Smooth muscle cell of the brain vasculature (primary cell): ENCODE results near the gene SLC24A3.
A peak's percentile ranks its signal among the peaks of the same experiment; 100 is the strongest.

Experiments used
- DNase-seq: peaks from one replicate; pipeline ENCODE4 v3.0.0-alpha.2; 2012; ENCODE audit warnings: low read depth, low spot score

Gene SLC24A3

GRCh38 chr20:19426356-19426755 is 213.9 kb downstream of the SLC24A3 start:
- DNase-seq: no peak

- no peak for DNase-seq
Observed at GRCh38 chr20:19427480-19427879, 215.0 kb downstream of the SLC24A3 start.

DNA sequence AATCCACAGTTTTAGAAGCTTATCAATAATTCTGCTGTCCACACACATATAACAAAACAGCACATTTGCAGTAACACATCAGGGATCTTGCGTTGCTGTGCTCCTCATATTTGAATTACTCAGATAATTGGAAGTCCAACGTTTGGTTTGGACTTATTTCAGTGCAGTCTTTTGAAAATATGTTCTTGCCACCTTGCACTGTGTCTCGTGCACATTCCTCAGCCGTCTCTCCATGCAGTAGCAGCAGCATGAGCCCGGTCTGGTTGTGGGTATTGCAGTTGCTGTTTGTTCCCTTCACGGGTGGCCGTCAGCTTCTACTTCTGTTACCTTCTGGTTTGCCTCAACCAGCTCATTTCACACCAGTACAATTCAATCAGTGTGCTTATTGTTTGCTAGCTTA is 215.5 kb downstream of the SLC24A3 start:
- DNase-seq: no peak

DNA sequence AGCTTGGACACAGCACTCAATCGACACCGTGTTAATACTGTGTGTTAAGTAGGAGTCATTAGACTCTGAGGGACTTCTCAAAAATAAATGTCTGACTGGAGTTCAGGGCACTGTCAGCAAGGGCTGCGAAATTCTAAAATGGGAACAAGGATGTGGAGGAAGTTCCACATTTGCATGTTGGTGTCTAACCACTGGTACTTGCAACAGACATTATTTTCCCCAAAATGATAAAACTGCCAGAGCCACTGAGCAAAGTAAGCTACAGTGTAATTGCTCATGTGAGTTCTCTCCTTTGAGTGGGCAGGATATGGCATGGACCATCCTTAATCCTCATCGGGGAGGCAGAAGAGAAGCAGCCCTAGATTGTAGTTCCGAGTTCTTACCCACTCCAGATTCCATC is 215.9 kb downstream of the SLC24A3 start:
- no peak for DNase-seq

GRCh38 chr20:19429538-19429937 is 217.1 kb downstream of the SLC24A3 start:
- DNase-seq: no peak

- DNase-seq: no peak
Observed at GRCh38 chr20:19430641-19431315, 218.3 kb downstream of the SLC24A3 start.

DNA sequence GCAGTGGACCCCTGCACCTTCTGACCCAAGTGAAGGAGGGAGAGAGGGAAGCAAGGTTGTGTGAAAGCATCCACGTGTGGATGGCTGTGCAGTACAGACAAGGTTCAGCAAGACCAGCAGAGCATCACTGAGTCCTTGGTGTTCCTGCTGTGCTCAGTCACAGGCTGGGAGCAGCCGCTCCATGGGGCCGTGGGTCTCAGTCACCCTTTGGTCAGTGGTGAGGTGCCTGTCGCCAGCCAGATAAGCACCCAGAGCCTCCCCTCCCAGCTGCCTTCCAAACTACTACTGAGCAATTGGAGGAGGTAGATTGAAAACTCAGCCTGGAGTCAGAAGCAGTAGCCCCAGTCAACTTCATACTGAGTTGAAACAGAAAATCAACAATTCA is 218.9 kb downstream of the SLC24A3 start:
- DNase-seq: no peak

GRCh38 chr20:19431906-19432305 is 219.5 kb downstream of the SLC24A3 start:
- DNase-seq: no peak

GRCh38 chr20:19433371-19434350 is 221.2 kb downstream of the SLC24A3 start:
- no peak for DNase-seq

DNA sequence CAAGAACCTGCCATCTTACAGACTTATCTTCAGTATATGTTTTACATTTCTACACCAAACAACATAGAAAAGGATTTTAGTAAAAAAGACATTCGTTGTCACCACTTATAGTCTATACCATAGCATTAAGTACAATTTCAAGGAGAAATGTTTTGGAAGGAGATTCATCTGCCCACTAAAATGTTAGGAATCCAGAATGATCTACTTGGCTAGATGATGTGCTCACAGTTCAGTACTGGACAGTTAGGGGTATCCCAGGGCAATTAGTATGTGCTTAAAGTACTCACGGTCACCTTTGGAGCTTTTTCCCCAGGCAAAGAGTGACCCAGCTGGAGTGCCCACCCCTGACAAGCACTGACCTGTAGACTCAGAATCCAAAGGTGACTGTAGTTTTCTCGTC is 222.9 kb downstream of the SLC24A3 start:
- no peak for DNase-seq

DNA sequence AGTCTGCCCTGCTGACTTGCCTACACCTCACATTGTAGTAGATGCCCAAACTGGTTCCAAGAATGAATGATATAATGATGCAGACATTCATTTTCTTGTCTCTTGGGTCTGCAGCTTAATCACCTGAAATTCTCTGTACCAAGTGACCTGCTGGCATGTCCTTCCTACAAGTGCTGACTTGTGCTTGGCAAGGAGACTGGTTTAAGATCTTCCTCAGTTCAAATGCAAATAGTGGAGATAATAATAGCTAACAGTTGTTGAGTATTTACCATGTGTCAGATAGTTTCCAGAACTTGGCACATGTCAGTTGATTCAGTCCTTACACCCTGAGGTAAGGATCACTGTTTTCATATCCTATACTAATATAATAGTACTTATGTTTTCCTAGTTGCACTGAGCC is 223.4 kb downstream of the SLC24A3 start:
- DNase-seq: no peak

DNA sequence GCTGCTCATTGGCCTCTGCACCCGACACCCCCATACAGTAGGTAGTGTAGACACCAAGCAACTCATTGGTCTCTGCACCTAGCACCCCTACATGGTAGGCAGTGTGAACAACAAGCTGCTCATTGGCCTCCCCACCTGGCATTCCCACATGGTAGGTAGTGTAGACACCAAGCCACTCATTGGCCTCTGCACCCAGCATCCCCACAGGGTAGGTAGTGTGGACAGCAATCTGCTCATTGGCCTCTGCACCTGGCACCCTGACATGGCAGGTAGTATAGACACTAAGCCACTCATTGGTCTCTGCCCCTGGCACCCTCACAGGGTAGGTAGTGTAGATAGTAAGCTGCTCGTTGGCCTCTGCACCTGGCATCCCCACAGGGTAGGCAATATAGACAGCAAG is 226.0 kb downstream of the SLC24A3 start:
- DNase-seq: no peak

GRCh38 chr20:19440660-19441527 is 228.5 kb downstream of the SLC24A3 start:
- DNase-seq: no peak

GRCh38 chr20:19446246-19446645 is 233.8 kb downstream of the SLC24A3 start:
- no peak for DNase-seq

DNA sequence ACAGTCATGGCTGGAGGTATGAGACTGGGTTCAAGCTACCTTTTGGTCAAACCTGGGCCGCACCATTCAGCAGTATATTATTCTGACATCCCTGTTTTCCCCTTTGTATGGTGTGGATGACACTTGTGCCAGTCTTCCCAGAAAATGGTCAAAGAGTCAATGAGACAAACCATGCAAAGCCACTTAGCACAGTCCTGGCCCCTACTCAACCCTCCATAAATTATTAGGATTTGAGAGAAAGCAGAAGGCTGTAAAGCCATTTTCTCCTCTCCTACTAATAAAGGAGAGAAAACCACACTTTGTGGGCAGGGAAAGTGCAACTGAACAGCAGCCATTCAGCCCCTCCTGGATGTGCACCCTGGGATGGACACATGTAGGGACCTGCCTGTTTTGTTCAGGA is 236.2 kb downstream of the SLC24A3 start:
- DNase-seq: no peak

- DNase-seq: peak; percentile 17
Observed at GRCh38 chr20:19449051-19449450, 236.6 kb downstream of the SLC24A3 start.

DNA sequence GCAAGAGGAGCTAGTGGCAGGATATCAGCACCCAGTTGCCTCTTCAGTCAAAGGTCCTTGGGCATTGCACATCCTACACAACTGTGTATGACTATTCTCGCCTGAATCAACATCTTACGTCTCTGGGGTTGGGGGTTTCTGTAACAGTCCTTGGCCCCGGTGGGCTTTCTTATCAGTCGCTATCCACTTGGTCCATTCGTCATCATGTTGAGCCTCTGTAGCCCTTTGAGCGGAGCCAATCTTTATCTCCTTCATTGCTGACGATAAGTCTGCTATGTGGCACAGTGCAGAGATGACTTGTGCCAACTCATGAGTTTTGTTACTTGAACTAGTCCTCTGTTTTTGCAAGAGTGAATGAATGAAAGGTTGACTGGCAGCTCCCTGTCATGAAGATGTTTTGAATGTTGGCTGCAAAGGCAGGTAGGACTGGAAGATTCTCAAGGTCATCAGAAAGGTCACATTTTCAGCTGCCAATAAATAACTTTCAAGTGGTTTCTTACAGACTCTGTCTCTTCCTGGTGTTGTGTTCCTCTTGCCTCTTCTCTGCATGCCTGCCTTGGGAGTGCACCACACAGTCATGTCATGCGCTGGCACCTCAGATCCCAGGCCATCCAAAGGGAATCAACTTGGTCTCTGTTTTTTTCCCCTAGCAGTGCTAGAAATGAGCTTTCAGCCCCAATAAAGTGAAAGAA is 238.9 kb downstream of the SLC24A3 start:
- DNase-seq: no peak

GRCh38 chr20:19451923-19452295 is 239.5 kb downstream of the SLC24A3 start:
- DNase-seq: no peak

- no peak for DNase-seq
Observed at GRCh38 chr20:19453410-19453809, 241.0 kb downstream of the SLC24A3 start.

- DNase-seq: no peak
Observed at GRCh38 chr20:19453862-19454261, 241.4 kb downstream of the SLC24A3 start.

GRCh38 chr20:19456595-19457395 is 244.4 kb downstream of the SLC24A3 start:
- no peak for DNase-seq
